Stimulated activated CD4-positive, alpha-beta T cell treated with anti-CD3 and anti-CD28 coated beads, Interleukin-12 subunit alpha, Interleukin-12 subunit beta, amount 100 ng/mL, for 4 hours (primary cell): ENCODE results near the gene NAT16.

Experiments
- DNase-seq: peaks from one replicate; pipeline ENCODE4 v3.0.0-alpha.2; 2020

Gene NAT16

DNA sequence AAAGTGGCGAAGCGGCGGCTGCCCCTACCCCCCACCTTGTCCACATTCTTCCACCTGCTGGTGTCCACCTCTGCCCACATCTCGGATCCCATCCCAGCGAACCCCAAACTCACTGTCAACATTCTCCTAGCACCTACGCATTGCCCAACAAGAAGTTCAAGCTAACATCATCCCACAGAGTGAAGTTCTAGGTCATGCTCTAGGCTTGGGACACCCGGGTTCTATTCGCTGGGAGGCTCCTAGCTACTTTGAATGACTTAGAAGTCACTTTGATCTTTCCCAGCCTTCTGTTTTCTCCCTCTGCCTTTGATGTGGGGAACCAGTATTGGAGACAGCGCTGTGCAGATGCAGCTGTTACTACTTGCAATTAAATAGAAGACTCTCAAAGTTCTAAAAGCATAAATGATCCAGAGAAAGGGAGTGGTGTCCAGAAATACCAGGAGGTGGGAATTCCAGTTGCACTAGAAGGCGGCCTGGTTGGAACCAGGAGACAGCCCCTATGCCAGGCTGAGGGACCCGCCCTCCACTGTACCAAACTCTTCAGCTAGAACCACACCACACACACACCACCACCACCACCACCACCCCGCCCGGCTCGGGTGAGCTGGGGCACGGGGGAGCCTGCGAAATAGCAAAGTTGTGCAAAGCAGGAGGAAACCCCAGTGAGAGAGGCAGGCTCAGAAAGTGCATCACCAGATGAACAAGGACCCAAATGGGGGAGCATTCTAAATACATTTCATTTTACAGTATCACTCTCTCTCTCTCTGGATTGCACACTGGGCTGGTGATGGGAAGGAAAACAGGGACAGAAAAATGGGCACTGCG, 9.3 kb downstream of the NAT16 start:
- no peak for DNase-seq

DNA sequence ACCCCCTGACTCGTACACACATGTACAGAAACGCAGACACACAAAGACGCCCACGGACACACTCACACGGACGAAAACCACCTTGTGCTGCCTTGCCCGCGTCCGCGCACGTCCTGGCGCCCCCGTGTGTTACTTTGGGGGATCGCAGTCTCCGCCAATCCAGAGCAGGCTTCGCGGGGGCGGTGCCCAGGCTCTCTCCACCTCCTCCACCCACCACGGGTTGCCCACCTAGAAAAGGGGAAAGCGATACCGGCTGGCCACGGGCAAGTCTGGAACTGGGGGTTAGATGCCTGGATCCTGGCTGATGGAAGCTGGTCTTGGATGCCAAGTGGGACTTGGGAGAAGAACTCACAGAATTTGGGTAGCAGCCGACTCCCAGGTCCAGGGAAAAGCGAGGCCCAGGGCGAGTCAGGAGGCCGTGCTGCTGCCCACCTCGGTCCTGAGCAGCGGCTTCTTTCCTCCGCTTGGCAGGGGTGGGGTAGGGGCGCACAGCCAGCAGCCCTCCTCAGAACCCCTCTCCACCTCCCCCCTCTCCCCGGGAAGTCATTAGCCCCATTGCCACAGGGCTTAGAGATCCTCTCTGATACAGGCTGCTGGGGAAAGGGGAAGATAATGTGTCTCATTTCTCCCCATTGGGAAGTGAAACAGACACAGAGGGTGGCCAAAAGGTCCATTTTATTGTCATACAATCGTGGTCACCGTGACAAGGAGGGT, 10.1 kb downstream of the NAT16 start:
- peak; percentile 79 for DNase-seq

GRCh38 chr7:101169110-101169837, 10.8 kb downstream of the NAT16 start:
- no peak for DNase-seq

GRCh38 chr7:101168412-101169049, 11.6 kb downstream of the NAT16 start:
- DNase-seq = no peak

GRCh38 chr7:101167645-101168411, 12.3 kb downstream of the NAT16 start:
- DNase-seq = no peak

- no peak for DNase-seq
Measured at GRCh38 chr7:101166909-101167644, 13.0 kb downstream of the NAT16 start.

DNA sequence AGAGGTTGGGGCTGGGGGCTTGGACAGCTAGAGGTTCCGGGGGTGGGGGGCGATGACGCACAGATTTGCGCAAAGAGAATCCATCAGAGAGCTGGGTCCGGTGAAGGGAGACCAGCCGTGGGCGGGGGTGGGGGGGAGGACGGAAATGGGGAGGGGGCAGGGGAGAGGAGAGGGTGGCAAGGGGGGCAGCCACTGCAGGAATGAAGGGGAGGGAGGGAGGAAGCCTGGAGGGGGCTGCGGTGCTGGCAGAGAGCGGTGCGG, 13.5 kb downstream of the NAT16 start:
- no peak for DNase-seq

DNA sequence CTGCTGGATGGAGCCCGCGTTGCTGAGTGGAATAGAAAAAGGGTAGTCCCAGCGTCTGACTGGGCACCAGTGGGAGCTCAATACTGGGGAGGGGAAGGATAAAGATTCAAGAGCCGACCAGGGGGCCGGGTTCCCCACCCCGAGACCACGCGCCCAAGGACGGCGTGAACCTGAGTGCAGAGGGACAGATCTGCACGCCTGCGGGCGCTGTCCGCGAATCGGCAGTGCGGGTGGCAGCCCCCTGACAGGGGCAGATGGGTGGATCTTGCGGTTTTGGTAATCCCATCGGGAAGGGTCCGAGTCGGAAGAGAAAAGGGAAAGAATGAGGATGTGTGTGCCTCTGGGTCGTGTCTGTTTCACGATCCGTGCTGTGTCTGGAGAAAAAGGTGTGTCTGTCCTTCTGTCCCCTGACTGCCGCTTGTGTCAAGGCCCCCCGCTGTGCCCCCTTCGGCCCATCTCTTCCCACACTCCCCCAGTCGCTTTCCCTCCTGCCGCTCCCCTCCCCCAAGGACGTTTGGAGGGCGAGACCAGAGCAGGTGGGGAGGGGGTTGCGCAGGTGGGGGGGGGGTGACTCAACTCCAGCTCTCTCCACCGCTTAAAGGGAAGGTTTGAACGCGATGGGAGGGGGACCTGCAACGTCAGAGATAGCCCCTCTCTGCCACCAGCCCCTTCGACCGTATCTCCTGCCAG, 14.0 kb downstream of the NAT16 start:
- no peak for DNase-seq

GRCh38 chr7:101165075-101165957, 14.8 kb downstream of the NAT16 start, which contains the start of gene VGF:
Gene VGF (minus strand): TSS chr7:101165569. CDS start chr7:101164843, 726 bp downstream.
- DNase-seq = peak; percentile 91

DNA sequence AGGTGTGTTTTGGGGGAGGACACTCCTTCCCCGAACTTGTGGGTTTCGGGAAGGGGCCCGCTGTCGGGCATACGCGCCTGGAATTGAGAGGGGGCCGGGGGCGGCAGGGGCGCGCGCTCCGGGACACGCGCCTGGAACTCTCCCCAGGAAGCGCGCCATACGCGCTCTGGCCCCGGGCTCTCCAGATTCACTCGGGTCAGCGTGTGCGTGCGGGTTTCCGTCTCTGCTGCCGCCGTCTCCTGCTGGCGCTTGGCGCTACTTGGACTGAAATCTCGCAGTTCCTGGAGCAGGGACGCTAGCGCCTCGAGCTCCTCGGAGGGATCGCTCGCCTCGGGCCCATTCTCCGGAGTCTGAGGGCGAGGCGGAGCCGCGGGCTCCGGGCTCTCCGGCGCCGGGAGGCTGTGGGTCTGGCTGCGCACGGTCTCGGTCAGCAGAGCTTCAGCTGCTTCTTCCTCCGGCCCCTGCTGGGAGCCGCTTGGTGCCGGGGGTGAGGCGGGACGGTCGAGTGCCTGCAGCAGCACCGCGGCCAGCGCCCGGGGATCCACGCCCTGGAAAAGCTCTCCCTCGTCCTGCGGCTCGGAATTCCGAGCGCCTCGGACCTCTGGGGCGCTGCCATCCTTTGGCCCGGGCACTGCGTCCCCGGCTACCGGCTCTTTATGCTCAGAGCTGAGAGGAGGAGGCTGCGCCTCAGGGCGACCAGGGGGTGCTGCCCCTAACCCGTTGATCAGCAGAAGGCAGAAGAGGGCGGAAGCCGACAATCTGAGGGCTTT, 15.8 kb downstream of the NAT16 start:
- DNase-seq = no peak

GRCh38 chr7:101163279-101164070, 16.6 kb downstream of the NAT16 start:
- no peak for DNase-seq

DNA sequence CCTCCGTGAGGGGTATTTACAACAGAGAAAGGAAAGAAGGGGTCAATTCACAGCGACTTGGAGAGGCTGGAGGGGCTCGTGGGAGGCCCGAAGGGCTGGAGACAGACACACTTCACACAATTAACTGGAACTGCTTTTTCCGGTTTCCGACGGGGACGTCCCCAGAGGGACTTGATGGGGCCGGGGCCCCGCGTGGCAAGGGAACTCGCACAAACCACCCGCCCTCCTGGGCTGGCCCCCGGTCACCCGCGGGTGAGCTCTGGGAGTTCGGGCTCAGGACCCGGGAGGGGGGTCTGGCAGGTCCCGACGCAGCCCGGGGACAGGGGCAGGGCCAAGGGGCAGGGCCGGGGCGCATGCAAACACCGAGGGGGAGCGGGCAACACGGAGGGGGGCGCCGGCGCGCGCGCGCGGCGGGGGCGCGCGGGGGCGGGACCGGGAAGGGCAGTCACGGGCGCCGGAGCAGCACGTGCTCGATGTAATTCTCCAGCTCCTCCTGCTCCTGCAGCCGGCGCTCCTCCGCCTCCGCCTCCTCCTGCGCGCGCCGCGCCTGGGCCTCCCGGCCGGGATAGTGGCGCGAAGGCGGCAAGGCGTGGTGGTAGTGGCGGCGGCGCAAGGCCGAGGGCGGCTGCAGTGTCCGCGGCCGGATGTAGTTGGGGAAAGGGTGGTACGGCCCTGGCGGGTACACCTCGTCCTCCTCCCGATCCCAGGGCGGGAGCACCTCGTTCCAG, 17.4 kb downstream of the NAT16 start:
- DNase-seq = no peak

GRCh38 chr7:101161692-101162471, 18.2 kb downstream of the NAT16 start:
- no peak for DNase-seq

DNA sequence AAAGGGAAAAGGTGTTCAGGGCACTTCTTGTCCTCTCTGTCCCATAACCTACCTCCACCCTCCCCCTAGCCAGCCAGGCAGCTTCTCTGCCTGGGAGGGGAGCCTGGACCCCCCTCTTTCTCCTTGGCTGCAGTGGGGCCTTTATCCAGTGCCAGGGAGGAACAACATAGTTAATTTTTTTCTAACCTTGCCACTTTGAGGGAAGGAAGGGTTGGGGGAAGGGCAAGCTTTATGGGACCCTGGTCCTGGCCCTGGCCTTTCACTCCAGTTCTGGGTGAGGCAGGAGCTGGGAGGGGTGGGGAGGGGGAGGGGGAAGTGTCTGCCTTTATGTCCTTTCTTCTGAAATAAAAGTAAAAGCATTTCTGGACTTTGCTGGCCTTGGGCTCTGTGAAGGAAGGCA, 19.2 kb downstream of the NAT16 start:
- no peak for DNase-seq

DNA sequence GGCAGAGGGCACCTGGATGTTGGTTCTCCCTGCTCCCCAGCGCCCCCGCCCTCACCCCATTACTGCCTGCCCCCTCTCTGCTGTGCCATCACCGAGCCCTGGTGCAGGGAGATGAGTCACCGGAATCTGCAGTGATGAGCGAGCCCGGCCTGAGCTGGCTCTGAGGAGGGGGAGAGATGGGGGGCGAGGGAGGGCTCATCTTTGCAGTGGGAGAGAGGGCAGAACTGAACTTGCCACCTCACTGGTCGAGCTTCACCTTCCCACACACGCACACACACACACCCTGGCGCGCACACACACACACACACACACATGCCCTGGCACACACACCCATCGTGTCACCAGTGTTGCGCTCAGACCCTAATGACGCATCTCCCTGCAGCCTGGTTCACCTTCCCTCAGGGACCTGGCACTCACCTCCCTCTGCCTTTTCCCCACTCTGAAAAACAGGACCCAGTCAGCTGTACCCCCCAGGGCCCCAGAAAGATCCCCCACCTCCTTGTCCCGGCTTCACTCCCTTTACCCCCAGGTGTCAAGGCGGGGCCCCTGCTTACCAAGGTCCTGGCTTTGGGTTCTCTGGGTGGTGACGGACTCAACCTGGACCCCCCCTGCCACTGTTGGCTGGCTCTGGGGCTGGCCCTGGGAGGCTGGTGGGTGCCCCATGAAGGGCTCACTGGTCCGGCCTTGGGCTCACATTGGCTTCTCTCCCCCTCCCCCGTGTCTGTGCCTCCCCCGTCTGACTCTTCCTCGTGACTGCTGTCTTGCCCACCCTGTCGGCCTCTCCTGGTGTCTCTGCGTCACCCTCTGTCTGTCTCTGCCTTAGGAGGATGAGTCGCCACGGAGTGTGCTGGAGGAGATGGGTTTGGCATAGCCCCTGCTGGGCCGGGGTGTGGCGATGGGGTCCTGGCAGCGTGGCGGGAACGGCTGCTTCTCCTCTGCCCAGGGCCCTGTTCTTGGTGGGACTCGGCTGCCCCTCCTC, 20.1 kb downstream of the NAT16 start:
- DNase-seq = no peak
